Measurements from ENCODE around the gene KIF12. TPM values are rescaled to one million over a fixed set of nuclear protein-coding genes. Genes with fewer than 3 reads are reported as not detected.
"Not testable (repeated sequence)": the region's sequence is repeated elsewhere in the genome, so short reads cannot be mapped to it uniquely, and the experiment has no call there.

Gene KIF12
- total and polyA plus RNA-seq, 2 experiments from 2014 or later: 4.2 to 4.3 TPM

- H2AFZ ChIP-seq; DNase-seq (ENCODE audit: low spot score); H3K27me3 ChIP-seq (ENCODE audit: insufficient read depth); H3K27me3 Mint-ChIP-seq (ENCODE audit: insufficient read depth, low read depth, poor library complexity); H3K9me2 ChIP-seq (ENCODE audit: insufficient read depth); H3K36me3 ChIP-seq (ENCODE audit: insufficient read depth); H3K27ac Mint-ChIP-seq; H3F3A ChIP-seq (replicated peaks; ENCODE audit: low read depth); ATAC-seq; H4K20me1 ChIP-seq (replicated peaks; ENCODE audit: insufficient read depth); H3K4me3 ChIP-seq; H3K4me2 ChIP-seq; H3K36me3 Mint-ChIP-seq (ENCODE audit: low read depth); H3K4me3 Mint-ChIP-seq; H3K79me2 ChIP-seq (replicated peaks; ENCODE audit: insufficient read depth); H3K9me3 Mint-ChIP-seq; H3K27ac ChIP-seq (ENCODE audit: low read depth): not testable (repeated sequence)
- H3K4me1 Mint-ChIP-seq: peaks cover 13% of the 10 kb centered on the region
- peaks cover 12% of the 10 kb centered on the region for H3K4me1 ChIP-seq (ENCODE audit: insufficient read depth)
These were observed 29.7 kb upstream of the KIF12 start for GRCh38 chr9:114128759-114129158.

DNA sequence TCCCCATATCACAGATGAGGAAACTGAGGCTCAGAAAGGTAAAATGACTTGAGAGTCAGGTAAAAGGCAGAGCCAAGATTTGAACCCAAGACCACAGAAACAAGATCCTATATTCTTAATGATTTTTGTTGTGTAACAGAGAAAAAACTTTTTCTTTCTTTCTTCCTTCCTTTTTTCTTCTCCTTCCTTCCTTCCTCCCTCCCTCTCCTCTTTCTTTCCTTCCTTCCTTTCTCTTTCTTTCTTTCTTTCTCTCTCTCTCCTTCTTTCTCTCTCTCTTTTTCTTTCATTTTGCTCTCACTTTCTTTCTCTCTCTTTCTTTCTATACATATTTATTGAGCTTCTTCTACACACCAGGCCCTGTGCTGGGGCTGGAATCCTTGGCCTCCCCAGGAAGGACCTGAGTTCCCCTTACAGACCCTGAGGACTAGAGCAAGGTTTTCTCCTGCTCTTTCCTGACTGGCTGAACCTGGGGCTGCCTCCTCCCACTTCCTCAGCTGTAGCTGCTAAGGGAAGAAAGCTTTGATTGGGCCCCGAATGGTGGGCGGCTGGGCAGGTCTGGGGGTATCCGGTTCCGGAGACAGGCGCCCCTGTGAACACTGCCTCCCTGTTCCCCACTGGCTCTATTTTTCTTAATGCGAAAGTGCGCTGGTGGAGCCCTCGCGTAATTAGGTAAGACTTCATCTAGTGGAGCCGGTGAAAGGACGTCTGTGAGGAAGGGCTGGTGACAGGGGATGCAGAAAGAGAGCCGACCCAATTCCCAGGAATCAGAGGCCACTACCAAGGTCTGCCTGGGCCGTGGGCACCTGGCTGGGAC lies 27.4 kb upstream of the KIF12 start:
- no peak overlapping the region for H3K27ac ChIP-seq (ENCODE audit: low read depth)
- DNase-seq (ENCODE audit: low spot score) (peak; percentile 69), ATAC-seq (peak; percentile 81)
- Mint-ChIP-seq H3K4me3 (no peak overlapping the region), H3K27ac (no peak overlapping the region), H3K9me3 (no peaks in the 10 kb centered on the region), H3K36me3 (ENCODE audit: low read depth) (no peaks in the 10 kb centered on the region; the same call in 2 of the 3 replicates), H3K27me3 (ENCODE audit: insufficient read depth, low read depth, poor library complexity) (peaks cover 6% of the 10 kb centered on the region), H3K4me1 (peaks cover 7% of the 10 kb centered on the region)
- H2AFZ ChIP-seq: peak overlapping the region; percentile 97
- no peaks in the 10 kb centered on the region for H3K27me3 ChIP-seq (ENCODE audit: insufficient read depth)
- peak overlapping the region; percentile 66; the same call in 1 of the 2 replicates for H3K4me2 ChIP-seq
- no peaks in the 10 kb centered on the region for H3K79me2 ChIP-seq (replicated peaks; ENCODE audit: insufficient read depth)
- no peak overlapping the region for H3K4me3 ChIP-seq
- peaks cover 3% of the 10 kb centered on the region; the same call in 1 of the 2 replicates for H3K4me1 ChIP-seq (ENCODE audit: insufficient read depth)
- H4K20me1 ChIP-seq (replicated peaks; ENCODE audit: insufficient read depth): no peaks in the 10 kb centered on the region
- no peaks in the 10 kb centered on the region for H3K9me2 ChIP-seq (ENCODE audit: insufficient read depth)
- H3F3A ChIP-seq (replicated peaks; ENCODE audit: low read depth): no peaks in the 10 kb centered on the region
- no peaks in the 10 kb centered on the region for H3K36me3 ChIP-seq (ENCODE audit: insufficient read depth)
- TF ChIP-seq CREB1 (CRISPR knock-in tag; IDR thresholded peaks at IDR 0.05; ENCODE audit: low read depth): no peak
- TF ChIP-seq POLR2AphosphoS5 (IDR thresholded peaks at IDR 0.05; ENCODE audit: low read depth): no peak
- no peak for TF ChIP-seq STAT1 (IDR thresholded peaks at IDR 0.05; ENCODE audit: unreplicated experiment)
- TF ChIP-seq EZH2phosphoT487 (IDR thresholded peaks at IDR 0.05; ENCODE audit: unreplicated experiment): no peak
- TF ChIP-seq, protein P1, sequence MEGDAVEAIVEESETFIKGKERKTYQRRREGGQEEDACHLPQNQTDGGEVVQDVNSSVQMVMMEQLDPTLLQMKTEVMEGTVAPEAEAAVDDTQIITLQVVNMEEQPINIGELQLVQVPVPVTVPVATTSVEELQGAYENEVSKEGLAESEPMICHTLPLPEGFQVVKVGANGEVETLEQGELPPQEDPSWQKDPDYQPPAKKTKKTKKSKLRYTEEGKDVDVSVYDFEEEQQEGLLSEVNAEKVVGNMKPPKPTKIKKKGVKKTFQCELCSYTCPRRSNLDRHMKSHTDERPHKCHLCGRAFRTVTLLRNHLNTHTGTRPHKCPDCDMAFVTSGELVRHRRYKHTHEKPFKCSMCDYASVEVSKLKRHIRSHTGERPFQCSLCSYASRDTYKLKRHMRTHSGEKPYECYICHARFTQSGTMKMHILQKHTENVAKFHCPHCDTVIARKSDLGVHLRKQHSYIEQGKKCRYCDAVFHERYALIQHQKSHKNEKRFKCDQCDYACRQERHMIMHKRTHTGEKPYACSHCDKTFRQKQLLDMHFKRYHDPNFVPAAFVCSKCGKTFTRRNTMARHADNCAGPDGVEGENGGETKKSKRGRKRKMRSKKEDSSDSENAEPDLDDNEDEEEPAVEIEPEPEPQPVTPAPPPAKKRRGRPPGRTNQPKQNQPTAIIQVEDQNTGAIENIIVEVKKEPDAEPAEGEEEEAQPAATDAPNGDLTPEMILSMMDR (conservative IDR thresholded peaks at IDR 0.05; ENCODE audit: low read depth in 2 of 2): no peak
- TF ChIP-seq, protein P2, sequence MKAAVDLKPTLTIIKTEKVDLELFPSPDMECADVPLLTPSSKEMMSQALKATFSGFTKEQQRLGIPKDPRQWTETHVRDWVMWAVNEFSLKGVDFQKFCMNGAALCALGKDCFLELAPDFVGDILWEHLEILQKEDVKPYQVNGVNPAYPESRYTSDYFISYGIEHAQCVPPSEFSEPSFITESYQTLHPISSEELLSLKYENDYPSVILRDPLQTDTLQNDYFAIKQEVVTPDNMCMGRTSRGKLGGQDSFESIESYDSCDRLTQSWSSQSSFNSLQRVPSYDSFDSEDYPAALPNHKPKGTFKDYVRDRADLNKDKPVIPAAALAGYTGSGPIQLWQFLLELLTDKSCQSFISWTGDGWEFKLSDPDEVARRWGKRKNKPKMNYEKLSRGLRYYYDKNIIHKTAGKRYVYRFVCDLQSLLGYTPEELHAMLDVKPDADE (IDR thresholded peaks at IDR 0.05): no peak
- no peak for TF ChIP-seq ZNF331 (CRISPR knock-in tag; IDR thresholded peaks at IDR 0.05; ENCODE audit: low read depth)
- TF ChIP-seq EZH2 (IDR thresholded peaks at IDR 0.05; ENCODE audit: low read depth, unreplicated experiment): no peak
- TF ChIP-seq ZNF462 (CRISPR knock-in tag; IDR thresholded peaks at IDR 0.05): no peak
- no peak for TF ChIP-seq JUNB (IDR thresholded peaks at IDR 0.05; ENCODE audit: unreplicated experiment)
- no peak for TF ChIP-seq NANOG (IDR thresholded peaks at IDR 0.05; ENCODE audit: borderline replicate concordance)
- no peak for TF ChIP-seq ZNF114 (CRISPR knock-in tag; IDR thresholded peaks at IDR 0.05)
